Measurements from ENCODE around the gene ADSL.
A peak's percentile ranks its signal among the peaks of the same experiment; 100 is the strongest.

The ADSL gene

GRCh38 chr22:40395607-40396006 lies 49.3 kb downstream of the ADSL start:
- TF ChIP-seq OSR1 (CRISPR knock-in tag; IDR thresholded peaks at IDR 0.05) (no peak), ESRRG (CRISPR knock-in tag; IDR thresholded peaks at IDR 0.05) (no peak), TCF4 (CRISPR knock-in tag; IDR thresholded peaks at IDR 0.05; ENCODE audit: borderline replicate concordance) (no peak), ZC3H10 (CRISPR knock-in tag; IDR thresholded peaks at IDR 0.05) (no peak), CREB5 (CRISPR knock-in tag; IDR thresholded peaks at IDR 0.05; ENCODE audit: low read depth) (no peak), ZNF565 (CRISPR knock-in tag; conservative IDR thresholded peaks at IDR 0.05; ENCODE audit: low read depth) (no peak), BACH2 (CRISPR knock-in tag; IDR thresholded peaks at IDR 0.05; ENCODE audit: borderline replicate concordance) (no peak), ISL1 (CRISPR knock-in tag; IDR thresholded peaks at IDR 0.05) (no peak), TSHZ2 (CRISPR knock-in tag; IDR thresholded peaks at IDR 0.05) (no peak), ZNF70 (CRISPR knock-in tag; IDR thresholded peaks at IDR 0.05) (no peak), CSDC2 (CRISPR knock-in tag; IDR thresholded peaks at IDR 0.05) (no peak)
- TF ChIP-seq, protein P1, sequence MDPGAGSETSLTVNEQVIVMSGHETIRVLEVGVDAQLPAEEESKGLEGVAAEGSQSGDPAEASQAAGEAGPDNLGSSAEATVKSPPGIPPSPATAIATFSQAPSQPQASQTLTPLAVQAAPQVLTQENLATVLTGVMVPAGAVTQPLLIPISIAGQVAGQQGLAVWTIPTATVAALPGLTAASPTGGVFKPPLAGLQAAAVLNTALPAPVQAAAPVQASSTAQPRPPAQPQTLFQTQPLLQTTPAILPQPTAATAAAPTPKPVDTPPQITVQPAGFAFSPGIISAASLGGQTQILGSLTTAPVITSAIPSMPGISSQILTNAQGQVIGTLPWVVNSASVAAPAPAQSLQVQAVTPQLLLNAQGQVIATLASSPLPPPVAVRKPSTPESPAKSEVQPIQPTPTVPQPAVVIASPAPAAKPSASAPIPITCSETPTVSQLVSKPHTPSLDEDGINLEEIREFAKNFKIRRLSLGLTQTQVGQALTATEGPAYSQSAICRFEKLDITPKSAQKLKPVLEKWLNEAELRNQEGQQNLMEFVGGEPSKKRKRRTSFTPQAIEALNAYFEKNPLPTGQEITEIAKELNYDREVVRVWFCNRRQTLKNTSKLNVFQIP (CRISPR knock-in tag; IDR thresholded peaks at IDR 0.05; ENCODE audit: borderline replicate concordance, low read depth), result no peak
- no peak for ATAC-seq

DNA sequence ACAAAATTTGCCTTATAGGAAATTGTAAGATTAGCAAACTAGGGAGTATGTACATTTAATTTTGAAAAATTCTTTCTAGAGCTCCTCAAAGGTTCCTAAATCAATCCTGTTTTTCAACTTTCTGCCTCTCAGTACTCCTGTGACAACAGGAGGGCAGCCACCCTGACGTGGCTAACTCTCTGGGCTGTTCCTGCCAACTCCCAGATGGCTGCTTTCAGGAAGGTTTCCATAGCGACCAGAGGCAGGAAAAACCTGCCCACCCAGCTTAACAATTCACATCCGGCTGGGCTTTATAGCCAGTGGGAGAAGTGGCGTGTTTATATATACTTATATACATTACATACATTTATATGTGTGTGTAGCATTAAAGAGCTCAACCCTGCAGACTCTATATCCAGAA lies 50.6 kb downstream of the ADSL start:
- ATAC-seq, result peak; percentile 56
- TF ChIP-seq PATZ1 (CRISPR knock-in tag; IDR thresholded peaks at IDR 0.05; ENCODE audit: borderline replicate concordance) (no peak), ESRRG (CRISPR knock-in tag; IDR thresholded peaks at IDR 0.05) (no peak), ARNTL (CRISPR knock-in tag; IDR thresholded peaks at IDR 0.05; ENCODE audit: borderline replicate concordance, low read depth) (no peak), ZNF70 (CRISPR knock-in tag; IDR thresholded peaks at IDR 0.05) (no peak), ZFP3 (CRISPR knock-in tag; IDR thresholded peaks at IDR 0.05) (no peak), TSHZ2 (CRISPR knock-in tag; IDR thresholded peaks at IDR 0.05) (no peak), TOX (CRISPR knock-in tag; IDR thresholded peaks at IDR 0.05; ENCODE audit: borderline replicate concordance) (no peak), ZFP30 (CRISPR knock-in tag; IDR thresholded peaks at IDR 0.05) (no peak), SNAI2 (CRISPR knock-in tag; IDR thresholded peaks at IDR 0.05) (no peak), TCF4 (CRISPR knock-in tag; IDR thresholded peaks at IDR 0.05; ENCODE audit: borderline replicate concordance) (no peak)
- TF ChIP-seq, protein P1 (CRISPR knock-in tag; IDR thresholded peaks at IDR 0.05; ENCODE audit: borderline replicate concordance, low read depth), result no peak
